H1 (cell line): ENCODE results near the gene PTEN. TPM values are rescaled to one million over a fixed set of nuclear protein-coding genes. Genes with fewer than 3 reads are reported as not detected.

ENCODE experiments used
- CTCF ChIA-PET: fragments of 300-600 bp; sonication (Branson Sonifier 250); formaldehyde crosslinking; loops from one replicate; lab custom pipeline; 2021; ENCODE audit not compliant: partially characterized antibody; lab: Charles Lee
- POLR2A ChIA-PET: fragments of 300-600 bp; sonication (Branson Sonifier 250); formaldehyde crosslinking; loops from one replicate; lab custom pipeline; 2021; ENCODE audit warnings: inconsistent platforms; ENCODE audit not compliant: partially characterized antibody; lab: Charles Lee
- DNase-seq, 2 experiments: peaks; one replicate each; pipeline versions ENCODE4 v3.0.0 to v3.0.0-alpha.2; 2010 to 2022; ENCODE audit warnings: low spot score in 2 of 2, low read depth in 1 of 2, mixed read lengths in 1 of 2
- FAIRE-seq: peaks from 2 replicates; lab custom pipeline; 2011; peaks lifted over from hg19 to GRCh38; lab: Jason Lieb, UNC
- H2AFZ ChIP-seq: 2 replicates; pipeline ENCODE4 v1.8.1; 2012; ENCODE audit warnings: low read length, inconsistent platforms
- H2AK5ac ChIP-seq: 2 replicates; pipeline ENCODE4 v1.6.1; 2013; ENCODE audit warnings: low read depth, low read length
- H2BK120ac ChIP-seq: replicated peaks from 2 replicates; pipeline ENCODE3; 2013; ENCODE audit warnings: low read depth, low read length, inconsistent platforms
- H2BK12ac ChIP-seq: 2 replicates; pipeline ENCODE4 v1.6.1; 2013; ENCODE audit warnings: low read depth, low read length
- H2BK15ac ChIP-seq: 2 replicates; pipeline ENCODE4 v1.6.1; 2013; ENCODE audit warnings: low read length
- H2BK20ac ChIP-seq: 2 replicates; pipeline ENCODE4 v1.6.1; 2013; ENCODE audit warnings: low read length
- H2BK5ac ChIP-seq: 2 replicates; pipeline ENCODE4 v1.6.1; 2013; ENCODE audit warnings: low read depth, low read length
- H3K14ac ChIP-seq: 2 replicates; pipeline ENCODE4 v1.6.1; 2013; ENCODE audit warnings: inconsistent platforms; ENCODE audit not compliant: insufficient read length
- H3K18ac ChIP-seq: 2 replicates; pipeline ENCODE4 v1.6.1; 2013; ENCODE audit warnings: low read length; ENCODE audit errors: extremely low read depth
- H3K23ac ChIP-seq: 2 replicates; pipeline ENCODE4 v1.6.1; 2013; ENCODE audit warnings: inconsistent platforms; ENCODE audit not compliant: insufficient read length
- H3K23me2 ChIP-seq: 2 replicates; pipeline ENCODE4 v1.6.1; 2013; ENCODE audit warnings: low read depth, low read length
- H3K27ac ChIP-seq: 2 replicates; pipeline ENCODE4 v1.6.1; 2011; ENCODE audit warnings: low read depth, low read length, inconsistent platforms
- H3K27me3 ChIP-seq, 4 experiments: replicated peaks in 1 of 4; 1 replicate in 1 of 4; 2 replicates in 3 of 4; pipeline versions ENCODE4 v1.6.1 to v1.8.1; 2011 to 2013; ENCODE audit warnings: low read length in 3 of 4, mild to moderate bottlenecking in 3 of 4, inconsistent platforms in 2 of 4, mixed read lengths in 2 of 4, moderate library complexity in 1 of 4; ENCODE audit not compliant: control insufficient read depth in 3 of 4, insufficient read depth in 3 of 4; ENCODE audit errors: extremely low read depth in 1 of 4
- H3K36me3 ChIP-seq, 4 experiments: 2 replicates each; pipeline versions ENCODE4 v1.6.1 to v1.8.1; 2011 to 2013; ENCODE audit warnings: mild to moderate bottlenecking in 4 of 4, low read length in 3 of 4, moderate library complexity in 2 of 4, control low read depth in 1 of 4, inconsistent platforms in 1 of 4; ENCODE audit not compliant: insufficient read depth in 4 of 4, control insufficient read depth in 2 of 4
- H3K4ac ChIP-seq: replicated peaks from 2 replicates; pipeline ENCODE3; 2013; ENCODE audit warnings: low read length, low read depth, mixed read lengths, inconsistent platforms; ENCODE audit not compliant: insufficient read length
- H3K4me1 ChIP-seq, 4 experiments: replicated peaks in 1 of 4; 1 replicate in 1 of 4; 2 replicates in 3 of 4; pipeline versions ENCODE4 v1.6.1 to v1.8.1; 2011 to 2013; ENCODE audit warnings: low read length in 3 of 4, inconsistent platforms in 2 of 4, mixed read lengths in 1 of 4; ENCODE audit not compliant: insufficient read depth in 4 of 4, control insufficient read depth in 3 of 4
- H3K4me2 ChIP-seq, 2 experiments: 2 replicates each; pipeline versions ENCODE4 v1.6.1 to v1.8.1; 2011 to 2013; ENCODE audit warnings: low read depth in 2 of 2, low read length in 2 of 2, control low read depth in 1 of 2, inconsistent platforms in 1 of 2, mild to moderate bottlenecking in 1 of 2; ENCODE audit not compliant: insufficient read depth in 1 of 2
- H3K4me3 ChIP-seq, 4 experiments: fragments of 200-600, 300-600 bp in 1 of 4; sonication (generic), shearing (Covaris generic), sonication (Bioruptor Twin) in 1 of 4; 2 replicates each; pipeline versions ENCODE4 v1.5.1 to v1.8.1; 2011 to 2016; ENCODE audit warnings: low read length in 4 of 4, low read depth in 3 of 4, control low read depth in 2 of 4, inconsistent platforms in 2 of 4, mild to moderate bottlenecking in 2 of 4, mixed read lengths in 1 of 4, moderate library complexity in 1 of 4; ENCODE audit not compliant: insufficient read depth in 2 of 4; ENCODE audit errors: extremely low read depth in 1 of 4
- H3K56ac ChIP-seq: replicated peaks from 2 replicates; pipeline ENCODE3; 2013; ENCODE audit warnings: low read depth, mild to moderate bottlenecking, mixed read lengths, low read length, inconsistent platforms; ENCODE audit not compliant: insufficient read length
- H3K79me1 ChIP-seq: 2 replicates; pipeline ENCODE4 v1.6.1; 2013; ENCODE audit warnings: low read depth, low read length, control low read depth
- H3K79me2 ChIP-seq, 2 experiments: 2 replicates each; pipeline versions ENCODE4 v1.6.1 to v1.8.1; 2012 to 2013; ENCODE audit warnings: low read length in 2 of 2, mild to moderate bottlenecking in 2 of 2, inconsistent platforms in 1 of 2; ENCODE audit not compliant: insufficient read depth in 2 of 2, control insufficient read depth in 1 of 2
- H3K9ac ChIP-seq, 4 experiments: replicated peaks in 1 of 4; 1 replicate in 1 of 4; 2 replicates in 3 of 4; pipeline versions ENCODE4 v1.6.1 to v1.8.1; 2011 to 2013; ENCODE audit warnings: low read depth in 3 of 4, low read length in 3 of 4, control low read depth in 2 of 4, mild to moderate bottlenecking in 2 of 4, moderate library complexity in 2 of 4, inconsistent platforms in 1 of 4; ENCODE audit errors: extremely low read depth in 1 of 4
- H3K9me3 ChIP-seq, 2 experiments: 2 replicates each; pipeline versions ENCODE4 v1.6.1 to v1.8.1; 2012 to 2013; ENCODE audit warnings: mild to moderate bottlenecking in 2 of 2, moderate library complexity in 2 of 2, control low read depth in 1 of 2, inconsistent platforms in 1 of 2, low read depth in 1 of 2, low read length in 1 of 2, mixed read lengths in 1 of 2; ENCODE audit not compliant: insufficient read depth in 2 of 2
- H4K20me1 ChIP-seq, 2 experiments: replicated peaks in 1 of 2; 2 replicates each; pipeline versions ENCODE3 to v1.8.1; 2011 to 2013; ENCODE audit warnings: inconsistent platforms in 2 of 2, low read length in 2 of 2, mild to moderate bottlenecking in 1 of 2; ENCODE audit not compliant: insufficient read depth in 2 of 2, control insufficient read depth in 1 of 2
- H4K5ac ChIP-seq: 2 replicates; pipeline ENCODE4 v1.6.1; 2013; ENCODE audit warnings: low read length, low read depth, mixed read lengths, inconsistent platforms; ENCODE audit not compliant: insufficient read length
- H4K8ac ChIP-seq: 2 replicates; pipeline ENCODE4 v1.8.0; 2013; ENCODE audit warnings: mild to moderate bottlenecking, moderate library complexity, low read length, inconsistent platforms; ENCODE audit not compliant: insufficient read depth; ENCODE audit errors: extremely low read depth
- H4K91ac ChIP-seq: replicated peaks from 2 replicates; pipeline ENCODE3; 2013; ENCODE audit warnings: low read length, mixed read lengths, inconsistent platforms; ENCODE audit not compliant: insufficient read length
- ASH2L ChIP-seq: fragments of 200-600, 300-600 bp; sonication (generic); IDR thresholded peaks from one replicate; pipeline ENCODE4 v1.7.1; 2017; ENCODE audit warnings: low read length
- CBX5 ChIP-seq: fragments of 300-800, 300-1000 bp; sonication (generic); IDR thresholded peaks from 2 replicates; pipeline ENCODE4 v1.7.1; 2016; ENCODE audit warnings: antibody characterized with exemption, low read length, low read depth
- CHD1 ChIP-seq: IDR thresholded peaks from 2 replicates; pipeline ENCODE4 v1.6.1; 2012; ENCODE audit warnings: low read depth, low read length, improper control_type of control experiment
- GABPA ChIP-seq: IDR thresholded peaks from 2 replicates; pipeline ENCODE4 v1.6.1; 2011; ENCODE audit warnings: mild to moderate bottlenecking, low read length, moderate library complexity, borderline replicate concordance; ENCODE audit not compliant: insufficient read depth
- KDM5A ChIP-seq: fragments of 200-600 bp; IDR thresholded peaks from 2 replicates; pipeline ENCODE4 v1.7.1; 2012; ENCODE audit warnings: mild to moderate bottlenecking, low read length, inconsistent platforms, mixed read lengths
- SP1 ChIP-seq: IDR thresholded peaks from 2 replicates; pipeline ENCODE4 v1.6.1; 2011; ENCODE audit warnings: low read depth, low read length
- TEAD4 ChIP-seq: IDR thresholded peaks from 2 replicates; pipeline ENCODE4 v1.6.1; 2012; ENCODE audit warnings: low read depth, low read length, inconsistent platforms, mixed read lengths
- whole genome bisulfite sequencing, 2 experiments: shearing (Covaris generic) in 1 of 2; methylation state at CpG; one replicate each; pipeline versions ENCODE4 v1.1.6 to v1.1.7; 2013 to 2015; ENCODE audit warnings: low lambda C conversion rate in 2 of 2, mixed read lengths in 2 of 2, inconsistent platforms in 1 of 2, low coverage in 1 of 2, missing lambda C conversion rate in 1 of 2; ENCODE audit not compliant: insufficient replicate concordance in 2 of 2, insufficient coverage in 1 of 2, insufficient read length in 1 of 2; ENCODE audit errors: extremely low coverage in 1 of 2, missing lambda C conversion rate in 1 of 2; 5-methylcytosine and 5-hydroxymethylcytosine counted together
- polyA plus RNA-seq, 7 experiments: library from polyadenylated mRNA; depleted of rRNA in 3 of 7; stranded (reverse) in 5 of 7; unstranded in 2 of 7; fragments of >200 nt in 5 of 7; fragments of 200-250 nt in 2 of 7; gene quantifications; 1 replicate in 5 of 7; 2 replicates in 1 of 7; 4 replicates in 1 of 7; pipeline versions ENCODE4 v1.2.1 to v1.2.3, GENCODE V29; 2011 to 2013; ENCODE audit warnings: missing spikeins in 2 of 7, mixed read lengths in 2 of 7
- total RNA-seq: library from RNA; stranded (reverse); fragmentation: NEBNext Ultra II Directional; extraction: Animal tissue kit (Norgen Biotek cat#: 25700); gene quantifications from 2 replicates; pipeline ENCODE4 v1.2.1, GENCODE V29; 2021
- TF ChIP-seq, protein P1 (sequence below): IDR thresholded peaks from 2 replicates; pipeline ENCODE4 v1.6.1; 2012; ENCODE audit warnings: inconsistent platforms

PTEN gene
- total and polyA plus RNA-seq, 2 of the 8 experiments (the other 6 are each of a cell fraction or from before 2014, with no cell fraction given), result 6.3 to 48.7 TPM

DNA sequence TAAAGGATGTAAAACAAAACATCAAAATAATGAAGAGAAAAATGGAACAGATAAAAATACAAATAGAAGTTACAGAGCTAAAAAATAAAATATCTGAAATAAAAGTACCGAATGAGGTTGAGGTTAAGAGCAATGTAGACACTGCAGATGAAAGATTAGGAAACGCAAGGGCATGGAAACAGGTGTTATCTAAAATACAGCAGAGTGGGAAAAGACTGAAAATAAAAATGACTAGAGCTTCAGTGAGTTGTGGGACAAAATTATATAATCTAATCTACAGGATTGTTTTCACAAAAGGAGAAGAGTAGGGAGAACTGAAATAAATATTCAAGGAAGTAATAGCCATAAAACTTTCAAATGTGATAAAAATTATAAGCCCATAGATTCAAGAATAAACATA is 123.8 kb downstream of the PTEN start:
- H3K23ac ChIP-seq, result no peak overlapping the region
- WGBS, 2 experiments, result 93% methylated on average over 2 of the region's 2 CpGs; no CpG with 5 or more reads in 1 of the 2 experiments
- H3K4me2 ChIP-seq, result no peak overlapping the region
- no peak overlapping the region for H2BK5ac ChIP-seq
- no peaks in the 10 kb centered on the region for H3K79me1 ChIP-seq
- no peaks in the 10 kb centered on the region for H3K27me3 ChIP-seq
- H3K9ac ChIP-seq, result no peak overlapping the region
- H3K18ac ChIP-seq, result no peak overlapping the region
- no peak overlapping the region for H2BK15ac ChIP-seq
- H3K14ac ChIP-seq, result no peak overlapping the region
- H3K4me3 ChIP-seq, result no peak overlapping the region
- H3K36me3 ChIP-seq, result no peaks in the 10 kb centered on the region
- no peak overlapping the region for H4K8ac ChIP-seq
- POLR2A ChIA-PET, result interaction anchor here (1.2 kb wide), 1 partner anchor 13 kb away, joined by 3 read pairs; no protein-coding TSS in a partner anchor
- no peak for TF ChIP-seq GABPA
- TF ChIP-seq ASH2L, result no peak
- TF ChIP-seq TEAD4, result no peak
- TF ChIP-seq CBX5, result no peak
- no peak for TF ChIP-seq SP1
- TF ChIP-seq KDM5A, result no peak
- TF ChIP-seq CHD1, result no peak
- TF ChIP-seq, protein P1, sequence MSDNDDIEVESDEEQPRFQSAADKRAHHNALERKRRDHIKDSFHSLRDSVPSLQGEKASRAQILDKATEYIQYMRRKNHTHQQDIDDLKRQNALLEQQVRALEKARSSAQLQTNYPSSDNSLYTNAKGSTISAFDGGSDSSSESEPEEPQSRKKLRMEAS, result no peak
- H2BK12ac ChIP-seq, result no peak overlapping the region
- H4K91ac ChIP-seq, result no peak overlapping the region
- H3K27ac ChIP-seq, result no peak overlapping the region
- FAIRE-seq, result no peak
- H4K5ac ChIP-seq, result no peak overlapping the region
- H3K4me1 ChIP-seq, result no peaks in the 10 kb centered on the region
- CTCF ChIA-PET, result no interaction called here
- no peak overlapping the region for H3K4ac ChIP-seq
- no peak overlapping the region for H2AK5ac ChIP-seq
- H2BK120ac ChIP-seq, result no peak overlapping the region
- no peaks in the 10 kb centered on the region for H3K9me3 ChIP-seq
- no peaks in the 10 kb centered on the region; the same call in 1 of the 2 replicates for H3K23me2 ChIP-seq
- no peaks in the 10 kb centered on the region for H3K79me2 ChIP-seq
- no peak overlapping the region for H3K56ac ChIP-seq
- no peak overlapping the region for H2BK20ac ChIP-seq
- no peak overlapping the region for H2AFZ ChIP-seq
- no peak for DNase-seq
- H4K20me1 ChIP-seq, result no peaks in the 10 kb centered on the region
